Measurements from ENCODE around the gene FBXL17. TPM values are rescaled to one million over a fixed set of nuclear protein-coding genes. Genes with fewer than 3 reads are reported as not detected.

FBXL17 gene
- total RNA-seq, 2 experiments from 2014 or later: 5.0 to 6.0 TPM

DNA sequence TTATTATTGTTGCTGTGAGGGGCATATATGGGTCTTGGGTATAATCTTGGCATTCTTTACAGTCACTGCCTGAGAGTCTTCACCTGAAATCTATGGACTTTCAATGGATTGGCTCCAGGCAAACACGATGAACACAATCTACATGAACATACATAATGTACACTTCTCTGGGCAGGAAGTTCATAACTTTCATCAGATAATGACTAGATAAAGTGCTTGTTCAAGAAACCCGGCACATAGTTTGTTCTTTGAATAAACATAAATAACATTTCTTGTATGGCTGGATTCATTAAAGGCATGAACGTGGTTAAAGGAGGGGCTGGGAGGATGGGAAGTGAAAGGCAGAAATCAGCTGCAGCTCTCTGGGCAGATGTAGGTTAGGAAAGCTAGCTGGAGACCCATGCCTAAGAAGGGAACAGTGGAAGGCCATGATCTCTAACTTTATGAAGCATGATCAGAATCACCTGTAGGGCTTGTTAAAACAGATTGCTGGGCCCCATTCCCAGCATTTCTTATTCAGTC lies 404.3 kb downstream of the FBXL17 start:
- CTCF ChIA-PET: no interaction called here
- POLR2A ChIA-PET: no interaction called here

DNA sequence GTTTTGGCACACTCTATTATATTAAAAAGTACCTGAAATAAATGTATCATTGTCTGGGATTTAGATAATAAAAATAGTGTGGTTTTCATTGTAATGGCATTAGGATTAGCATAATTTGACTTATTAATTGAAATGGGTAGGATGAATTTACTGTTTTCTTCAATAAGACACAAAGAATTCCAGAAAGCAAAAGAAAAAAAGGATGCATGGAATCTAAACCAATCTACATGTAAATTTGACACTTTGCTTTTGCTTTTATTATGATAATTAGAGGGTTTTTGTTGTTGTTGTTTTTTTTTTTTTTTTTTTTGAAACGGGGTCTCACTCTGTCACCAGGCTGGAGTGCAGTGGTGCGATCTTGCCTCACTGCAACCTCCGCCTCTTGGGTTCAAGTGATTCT lies 406.3 kb downstream of the FBXL17 start:
- CTCF ChIA-PET: no interaction called here
- POLR2A ChIA-PET: no interaction called here

DNA sequence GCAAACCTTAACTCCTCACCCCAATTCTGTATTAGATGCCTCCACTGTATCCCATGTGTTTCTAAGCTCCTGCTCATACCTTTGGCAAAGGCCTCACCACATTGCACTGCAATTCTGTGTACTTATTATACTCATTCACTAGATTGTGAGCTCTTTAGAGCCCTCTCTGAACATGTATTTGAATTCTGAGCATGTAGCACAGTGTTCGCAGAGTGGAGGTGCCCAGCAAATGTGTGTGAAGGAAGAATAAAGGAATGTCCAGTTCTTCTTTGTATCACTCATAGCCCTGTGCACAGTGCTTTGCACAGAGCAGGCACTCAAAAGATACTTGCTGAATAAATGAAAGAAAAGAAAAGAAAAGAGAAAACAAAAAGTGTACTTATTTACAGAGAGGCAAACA lies 410.1 kb downstream of the FBXL17 start:
- CTCF ChIA-PET: no interaction called here
- POLR2A ChIA-PET: no interaction called here

DNA sequence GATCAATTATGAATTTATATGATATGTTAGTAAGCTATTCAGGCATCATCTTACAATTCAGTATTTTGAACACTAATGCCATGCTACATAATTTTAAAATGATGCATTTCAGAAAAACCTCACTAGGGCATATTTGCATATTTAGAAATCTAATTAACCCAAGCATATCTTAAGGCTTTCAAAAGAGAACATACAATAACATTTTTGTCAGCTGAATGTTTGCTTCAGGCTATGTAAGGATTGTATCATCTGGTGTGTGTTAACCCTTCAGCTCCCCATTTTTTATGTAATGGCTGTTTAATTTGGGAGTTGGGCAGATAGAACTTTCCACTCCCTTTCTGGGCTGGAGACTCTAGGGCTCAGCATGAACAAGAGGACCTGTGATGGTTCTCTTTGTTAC lies 412.1 kb downstream of the FBXL17 start:
- CTCF ChIA-PET: no interaction called here
- POLR2A ChIA-PET: no interaction called here

DNA sequence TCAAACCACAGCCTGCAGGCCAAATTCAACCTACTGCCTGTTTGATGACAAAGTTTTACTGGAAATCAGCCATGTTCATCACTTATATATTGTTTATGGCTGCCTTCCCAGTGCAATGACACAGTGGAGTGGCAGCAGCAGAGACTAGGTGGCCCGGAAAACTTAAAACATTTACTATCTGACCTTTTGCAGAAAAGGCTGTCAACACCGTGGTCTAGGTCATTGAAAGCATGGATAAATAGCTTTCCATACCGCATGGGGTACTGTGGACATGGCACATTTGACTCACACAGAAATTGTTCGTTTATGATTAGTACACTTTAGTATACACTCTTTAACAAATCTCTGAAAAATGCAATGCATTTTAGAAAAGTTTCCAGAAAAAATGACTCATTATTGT lies 412.9 kb downstream of the FBXL17 start:
- ChIA-PET POLR2A (no interaction called here), CTCF (no interaction called here)

DNA sequence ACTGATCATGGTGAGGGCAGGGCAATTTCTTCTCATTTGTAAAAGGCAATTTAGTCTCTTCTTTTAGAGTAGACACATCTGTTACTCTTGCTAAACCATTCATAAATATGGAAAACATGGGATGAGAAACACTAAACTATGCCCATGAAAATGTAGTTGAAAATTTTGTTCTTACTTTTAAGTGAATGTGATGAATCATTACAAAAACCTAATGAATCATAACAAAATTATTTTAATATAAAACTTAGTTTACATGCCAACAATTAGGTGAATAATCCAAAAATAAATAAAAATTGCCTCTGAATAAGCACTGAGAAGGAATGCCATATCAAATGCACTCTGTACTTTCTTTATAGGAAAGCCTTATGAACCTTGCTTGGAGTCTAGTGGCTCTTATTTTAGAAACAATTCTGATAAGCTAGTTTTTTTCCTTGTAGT lies 413.5 kb downstream of the FBXL17 start:
- ChIA-PET POLR2A (no interaction called here), CTCF (no interaction called here)

DNA sequence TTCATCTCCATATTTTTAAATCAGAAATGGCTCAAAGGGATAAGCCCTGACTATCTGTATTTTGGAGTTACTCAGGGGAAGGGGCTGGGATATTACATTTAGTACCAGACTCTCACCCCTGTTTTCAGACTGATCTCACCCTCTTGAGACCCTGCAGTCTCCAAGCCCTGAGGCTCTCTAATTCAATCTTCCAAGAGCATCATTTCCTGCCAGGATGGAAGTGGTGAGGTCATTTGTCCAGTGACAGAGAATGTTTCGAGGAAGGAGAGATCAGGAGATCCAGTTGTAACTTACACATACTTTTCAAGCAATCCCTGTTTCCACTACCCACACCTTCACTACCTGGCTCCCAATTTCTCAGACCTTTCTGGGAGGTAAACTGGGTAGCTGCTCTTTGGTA lies 415.7 kb downstream of the FBXL17 start:
- ChIA-PET POLR2A (no interaction called here), CTCF (no interaction called here)

DNA sequence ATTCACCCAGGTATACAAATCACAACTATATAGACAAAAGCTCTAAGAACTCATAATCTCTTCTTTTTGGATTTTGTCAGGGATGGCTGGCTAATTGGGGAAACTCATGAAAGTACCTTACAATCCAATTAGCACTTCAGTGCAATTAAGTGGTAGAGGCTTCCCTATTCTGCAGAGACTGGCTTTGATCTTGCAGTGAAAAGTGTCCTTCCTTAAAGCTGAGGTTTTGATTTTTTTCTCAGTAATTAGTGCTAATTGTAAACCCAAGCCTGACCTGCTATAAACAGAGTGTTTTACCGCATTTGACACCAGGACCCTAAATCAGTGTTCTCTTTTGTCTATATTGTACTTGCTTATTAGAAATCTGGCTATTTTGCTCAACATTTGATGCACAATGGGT lies 417.2 kb downstream of the FBXL17 start:
- POLR2A ChIA-PET: no interaction called here

DNA sequence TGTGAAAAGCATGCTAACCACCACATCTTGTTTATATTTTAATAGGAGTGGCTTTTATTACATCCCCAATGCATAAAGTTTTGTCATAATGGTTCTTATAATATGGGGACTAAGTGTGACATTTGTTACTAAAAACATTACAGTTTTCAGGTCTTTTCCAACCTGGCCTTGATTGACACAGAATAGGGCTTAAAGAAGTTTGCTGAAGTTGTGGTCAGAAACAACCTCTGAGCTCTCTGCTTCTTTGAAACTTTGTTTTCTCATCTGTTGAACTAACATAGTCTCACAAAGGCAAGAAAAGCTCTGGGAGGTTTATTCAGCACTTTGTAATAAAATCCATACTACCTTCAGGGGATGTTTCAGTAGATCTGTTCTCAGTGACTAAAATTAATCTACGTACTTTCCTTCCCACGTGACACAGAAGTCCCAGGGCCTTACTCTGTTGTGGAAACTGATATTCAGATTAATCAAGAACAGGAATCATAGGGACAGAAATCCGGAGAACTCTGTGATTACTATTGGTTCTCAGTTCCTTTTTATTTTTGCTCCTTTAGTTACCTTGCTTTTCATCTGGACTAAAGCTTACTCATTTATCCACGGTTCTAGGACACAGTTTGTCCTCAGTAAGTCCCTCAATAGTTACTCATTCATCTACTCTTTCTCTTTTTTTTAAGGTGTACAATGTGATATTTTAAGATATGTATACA lies 422.2 kb downstream of the FBXL17 start:
- ChIA-PET CTCF (no interaction called here), POLR2A (no interaction called here)

More for the DNA sequence above, 417.2 kb downstream of the FBXL17 start:
- CTCF ChIA-PET: no interaction called here

DNA sequence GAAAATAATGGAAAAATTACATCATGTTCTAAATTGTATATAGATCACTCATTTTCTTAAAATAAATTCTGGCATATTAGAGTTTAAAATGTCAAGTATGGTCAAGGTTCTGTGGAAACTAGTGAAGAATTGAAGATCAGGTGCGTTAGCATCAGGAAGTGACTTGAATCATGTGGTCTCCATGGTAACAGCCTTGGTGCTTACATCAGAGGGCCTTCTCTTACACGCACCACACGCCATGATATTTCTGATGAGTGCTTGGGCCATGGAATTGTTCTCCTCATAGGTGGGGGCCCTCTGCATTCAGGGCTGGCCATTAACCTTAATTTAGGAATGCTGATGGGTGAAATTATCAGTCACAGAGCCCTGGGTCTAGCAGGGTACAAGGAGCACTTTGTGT lies 423.0 kb downstream of the FBXL17 start:
- POLR2A ChIA-PET: no interaction called here
- CTCF ChIA-PET: no interaction called here

DNA sequence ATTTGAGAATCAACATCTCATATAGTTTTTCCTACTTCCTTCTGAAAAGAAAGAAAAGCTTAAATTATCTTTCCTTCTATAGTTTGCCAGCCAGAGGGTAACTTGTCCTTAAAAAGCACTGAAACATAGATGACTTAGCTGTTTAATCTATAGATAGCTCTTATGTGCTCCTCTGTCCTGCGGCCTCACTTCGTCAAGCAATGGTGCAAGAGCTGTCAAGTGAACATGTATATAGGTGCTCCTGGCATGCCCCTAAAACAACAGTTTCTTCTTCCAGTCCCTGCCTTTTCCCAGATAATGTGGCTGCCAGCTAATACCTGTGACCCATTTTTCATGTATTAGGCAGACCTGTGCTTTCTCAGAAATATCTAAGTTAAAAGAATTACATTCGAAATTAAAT lies 423.5 kb downstream of the FBXL17 start:
- POLR2A ChIA-PET: no interaction called here
- CTCF ChIA-PET: no interaction called here

DNA sequence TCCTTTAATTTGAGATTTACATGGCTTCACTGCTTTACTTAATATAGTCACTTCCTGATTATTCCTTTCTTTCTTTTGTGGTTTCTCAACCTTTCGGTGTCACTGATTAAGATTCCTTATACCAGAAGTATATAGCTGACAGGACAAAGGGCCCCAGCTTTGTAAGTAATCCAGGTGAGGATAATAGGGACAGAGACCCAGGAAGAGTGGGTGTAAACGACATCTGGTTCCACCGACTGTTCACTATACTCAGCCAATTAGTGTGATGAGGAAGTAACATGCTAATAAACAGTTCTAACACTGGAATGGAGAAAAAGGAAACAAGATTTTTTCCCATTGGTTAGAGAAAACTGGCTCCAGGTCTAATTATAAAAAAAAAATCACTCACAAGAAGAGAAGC lies 424.8 kb downstream of the FBXL17 start:
- CTCF ChIA-PET: no interaction called here
- POLR2A ChIA-PET: no interaction called here

DNA sequence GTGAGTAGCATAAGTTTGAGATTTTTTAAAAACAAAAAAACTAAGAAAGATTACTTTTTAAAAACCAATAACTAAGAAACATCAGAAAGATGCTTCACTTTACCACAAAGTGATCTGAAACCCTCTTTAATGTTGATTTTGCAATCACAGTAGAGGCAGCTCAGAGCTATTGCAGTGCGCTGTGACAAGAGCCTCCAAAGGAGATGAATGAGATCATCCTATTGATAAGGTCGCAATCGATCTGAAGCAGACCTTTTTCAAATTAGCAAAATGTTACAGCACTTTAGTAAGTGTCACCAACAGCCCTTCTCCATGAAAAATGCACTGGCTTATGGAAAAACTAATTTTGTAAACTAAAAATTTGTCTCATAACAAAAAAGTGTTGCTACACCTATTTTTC lies 426.6 kb downstream of the FBXL17 start:
- ChIA-PET POLR2A (no interaction called here), CTCF (no interaction called here)

DNA sequence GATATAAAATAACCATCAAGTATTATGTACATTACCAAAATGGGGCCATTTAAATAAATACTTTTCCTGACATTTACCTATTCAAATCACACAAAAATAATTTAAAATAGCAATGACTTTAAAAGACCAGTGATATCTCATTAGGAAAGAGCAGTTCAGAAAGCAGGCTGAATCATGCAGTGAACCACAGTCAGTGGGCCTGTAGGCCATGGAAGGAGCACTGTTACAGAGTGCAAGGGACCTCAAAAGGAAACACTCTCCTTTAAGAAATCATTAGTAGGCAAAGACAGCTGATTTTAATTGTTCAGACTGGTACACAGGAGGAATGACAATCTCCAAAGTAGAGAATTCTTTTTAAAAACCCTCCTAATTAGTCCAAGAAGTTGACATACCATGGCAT lies 427.6 kb downstream of the FBXL17 start:
- POLR2A ChIA-PET: no interaction called here
- CTCF ChIA-PET: no interaction called here

DNA sequence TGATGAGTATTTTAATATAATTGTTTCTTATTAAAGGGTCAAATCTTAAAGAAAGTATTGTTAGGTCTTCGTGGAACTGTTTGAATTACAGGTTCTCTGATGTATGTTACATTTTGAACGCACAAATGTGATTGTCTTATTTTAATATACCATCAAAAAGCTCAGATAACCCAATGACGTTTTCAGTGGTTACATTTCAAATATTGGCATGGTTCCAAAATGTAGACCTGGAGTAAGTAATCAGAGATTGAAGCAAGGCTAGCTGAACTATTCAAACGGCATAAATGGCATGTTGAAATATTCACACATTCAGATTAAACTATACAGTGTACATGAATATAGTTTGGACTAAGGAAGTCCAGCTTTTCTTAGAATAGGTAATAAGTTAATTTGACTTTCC lies 429.4 kb downstream of the FBXL17 start:
- ChIA-PET CTCF (no interaction called here), POLR2A (no interaction called here)

DNA sequence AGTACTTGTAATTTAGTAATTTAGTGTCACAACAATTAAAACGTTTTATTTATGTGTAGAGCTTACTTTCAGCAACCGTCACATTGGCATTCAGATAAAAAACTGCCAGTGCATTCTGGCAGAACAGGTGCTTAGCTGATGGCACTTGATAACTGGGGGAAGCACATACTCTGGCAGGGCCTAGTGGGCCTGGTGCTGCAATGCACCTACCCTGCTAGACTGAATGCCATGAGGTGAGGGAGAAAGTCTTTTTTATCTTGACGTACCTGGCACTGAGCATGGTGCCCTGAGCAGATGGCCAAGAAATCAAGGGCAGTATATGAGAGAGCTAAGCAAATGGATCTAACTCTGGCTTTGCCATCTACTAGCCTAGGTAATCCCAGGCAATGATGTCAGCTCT lies 430.6 kb downstream of the FBXL17 start:
- ChIA-PET POLR2A (no interaction called here), CTCF (no interaction called here)

DNA sequence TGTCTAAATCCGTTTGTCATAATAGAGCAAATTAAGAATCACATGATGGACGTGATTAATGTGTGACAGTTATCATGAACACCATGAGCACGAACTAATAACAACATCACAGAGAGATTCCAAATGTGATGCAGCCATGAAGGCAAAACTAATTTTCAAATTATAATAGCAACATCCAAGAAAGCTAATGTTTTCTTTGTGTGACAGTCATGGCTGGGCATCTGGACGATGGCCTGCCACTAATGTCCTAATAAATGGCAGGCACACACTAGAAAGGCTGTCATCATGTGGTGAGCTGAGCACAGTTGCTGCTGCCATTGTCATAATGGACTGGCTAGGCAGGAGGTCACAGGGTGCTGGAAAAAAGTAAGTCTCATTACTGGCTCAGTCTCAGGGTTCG lies 431.1 kb downstream of the FBXL17 start:
- ChIA-PET CTCF (no interaction called here), POLR2A (no interaction called here)

DNA sequence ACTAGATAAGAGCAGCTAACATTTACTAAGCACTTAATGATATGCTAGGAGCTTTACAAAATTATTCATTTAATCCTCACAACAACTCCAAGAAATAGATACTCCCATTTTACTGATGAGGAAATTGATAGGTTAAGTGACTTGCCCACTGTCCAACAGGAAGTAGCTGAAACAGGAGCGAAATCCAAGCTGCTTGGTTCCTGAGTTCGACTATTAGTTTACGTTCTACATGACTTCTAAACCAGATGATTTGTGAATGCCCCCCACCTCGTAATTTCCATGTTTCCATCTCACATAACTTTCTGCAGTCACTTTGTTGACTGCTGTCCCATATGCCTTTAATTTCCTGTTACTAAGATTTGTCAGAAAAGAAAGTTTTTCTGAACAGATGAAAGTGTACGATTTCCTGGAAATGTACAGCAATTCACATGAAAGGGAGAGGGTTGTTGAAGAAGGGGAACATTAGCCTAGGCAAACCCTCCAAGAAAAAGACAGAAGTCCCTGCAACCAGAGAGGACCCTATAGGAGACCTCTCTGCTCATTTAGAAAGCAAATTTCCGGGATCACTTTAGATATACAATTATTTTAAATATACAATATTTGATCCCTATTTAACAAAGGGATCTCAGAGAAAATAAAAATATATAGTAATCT lies 432.1 kb downstream of the FBXL17 start:
- POLR2A ChIA-PET: no interaction called here
- CTCF ChIA-PET: no interaction called here

DNA sequence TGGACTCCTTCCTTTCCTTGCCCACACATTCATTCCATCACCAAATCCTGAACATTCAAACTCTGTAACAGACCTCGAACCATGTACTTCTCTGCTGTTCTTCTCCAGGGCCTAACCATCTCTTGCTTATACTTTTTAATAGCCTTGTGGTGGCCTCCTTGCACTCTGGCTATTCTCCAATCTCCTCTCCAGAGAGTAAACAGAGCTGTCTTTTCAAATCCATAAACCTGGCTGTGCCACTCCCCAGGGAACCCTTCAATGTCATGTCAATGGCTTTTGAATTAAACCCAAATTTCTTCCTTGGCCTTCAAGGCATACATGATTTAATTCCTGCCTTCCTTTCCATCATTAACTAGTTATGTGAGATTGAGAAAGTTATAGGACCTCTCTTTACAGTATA lies 433.5 kb downstream of the FBXL17 start:
- ChIA-PET CTCF (no interaction called here), POLR2A (no interaction called here)

DNA sequence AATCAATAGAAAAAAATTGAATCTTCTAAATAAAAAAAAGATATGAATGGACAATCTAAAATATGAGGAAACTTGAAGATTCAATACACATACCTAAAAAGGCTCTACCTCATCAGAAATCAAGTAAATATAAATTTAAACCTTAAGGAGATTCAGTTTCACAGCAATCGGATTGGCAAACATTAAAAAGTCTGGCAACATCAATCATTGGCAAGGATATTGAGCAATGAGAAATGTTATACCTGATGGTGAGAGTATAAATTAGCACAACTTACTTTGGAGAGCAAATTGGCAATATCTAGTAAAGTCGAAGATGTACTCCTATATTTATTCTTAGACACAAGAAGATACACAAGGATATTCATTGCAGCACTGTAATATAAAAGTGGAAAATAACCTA lies 436.8 kb downstream of the FBXL17 start:
- POLR2A ChIA-PET: no interaction called here
- CTCF ChIA-PET: no interaction called here

DNA sequence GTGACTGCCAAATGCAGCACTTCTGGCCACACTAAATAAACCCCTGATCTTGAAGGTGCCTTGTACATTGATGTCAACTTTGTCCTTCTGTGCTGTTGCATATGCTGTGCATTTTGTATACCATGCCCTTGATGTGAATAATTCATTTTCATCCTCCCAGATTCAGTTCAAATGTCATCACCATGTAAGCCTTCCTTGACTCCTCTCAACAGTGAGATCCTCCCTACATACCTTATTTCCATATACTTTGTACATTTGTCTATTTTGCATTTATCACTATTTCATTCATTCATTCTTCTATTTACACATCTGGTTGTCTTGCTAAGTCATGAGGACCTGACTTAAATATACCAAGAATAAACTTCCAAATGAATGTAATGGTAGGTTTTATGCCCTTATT lies 438.0 kb downstream of the FBXL17 start:
- ChIA-PET POLR2A (no interaction called here), CTCF (no interaction called here)

DNA sequence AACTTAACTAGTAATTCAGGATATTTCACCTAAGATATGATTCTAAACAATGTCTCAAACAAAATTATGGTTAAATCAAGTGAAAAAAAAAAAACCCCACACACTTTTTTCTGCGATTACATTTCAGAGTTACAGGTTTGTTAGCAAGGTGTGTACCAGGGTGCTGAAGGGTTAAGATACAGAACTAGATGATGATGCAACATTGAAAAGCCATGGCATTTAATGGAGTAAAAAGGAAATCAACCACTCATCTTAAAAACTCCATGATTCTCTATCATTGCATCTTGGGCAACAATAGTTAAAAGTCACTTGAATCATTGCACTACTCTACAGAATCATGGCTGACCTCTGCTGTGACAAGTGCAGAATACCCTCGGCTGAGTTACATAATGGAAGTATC lies 440.9 kb downstream of the FBXL17 start:
- POLR2A ChIA-PET: no interaction called here
- CTCF ChIA-PET: no interaction called here
